K562 (cell line): Measurements from ENCODE around the gene SLC17A9. TPM values are rescaled to one million over a fixed set of nuclear protein-coding genes. Genes with fewer than 3 reads are reported as not detected.

Experiments
- ATAC-seq: fragments of 200-7000 bp; cut with Tn5 transposase; 3 replicates; pipeline ENCODE4 v1.9.1; 2020; ENCODE audit warnings: moderate library complexity
- BruUV-seq: library from RNA; stranded (reverse); fragments of 400-500 nt; replicated peaks from 2 replicates; lab custom pipeline; 2021; lab: Mats Ljungman, UMichigan
- CTCF ChIA-PET: fragments of 300-600 bp; formaldehyde crosslinking; extraction: SDS; loops from one replicate; lab custom pipeline; 2021; ENCODE audit warnings: low intra/inter-chr PET ratio; lab: Yijun Ruan, JAX
- POLR2A ChIA-PET: fragments of 300-600, 350-650 bp; sonication (Branson Sonifier 250); formaldehyde crosslinking; extraction: SDS; loops from one replicate; lab custom pipeline; 2021; ENCODE audit warnings: antibody characterized with exemption, inconsistent platforms; lab: Yijun Ruan, JAX
- DNase-seq, 4 experiments: peaks; one replicate each; pipeline versions ENCODE4 v3.0.0 to v3.0.0-alpha.2; 2011 to 2018; ENCODE audit warnings: low spot score in 3 of 4, mixed read lengths in 3 of 4; ENCODE audit errors: extremely low read depth in 1 of 4
- FAIRE-seq: peaks from 2 replicates; lab custom pipeline; 2011; peaks lifted over from hg19 to GRCh38; lab: Jason Lieb, UNC
- H2AFZ ChIP-seq: 2 replicates; pipeline ENCODE4 v1.6.0; 2011; ENCODE audit warnings: low read depth, low read length, control low read depth, inconsistent platforms
- H3K27ac ChIP-seq: fragments of 200-600 bp; 3 replicates; pipeline ENCODE4 v1.8.0; 2011; ENCODE audit warnings: low read depth, mild to moderate bottlenecking, control low read depth, inconsistent platforms, low read length, moderate library complexity, mixed read lengths; ENCODE audit errors: extremely low read depth
- H3K27me3 ChIP-seq, 2 experiments: fragments of 300-600 bp in 1 of 2; 2 replicates in 1 of 2; 3 replicates in 1 of 2; pipeline versions ENCODE4 v1.6.0 to v1.8.0; 2011; ENCODE audit warnings: inconsistent platforms in 2 of 2, low read length in 2 of 2, mild to moderate bottlenecking in 1 of 2, mixed read lengths in 1 of 2, moderate library complexity in 1 of 2; ENCODE audit not compliant: control insufficient read depth in 2 of 2, insufficient read depth in 2 of 2
- H3K36me3 ChIP-seq: fragments of 300-600 bp; 3 replicates; pipeline ENCODE4 v1.8.0; 2011; ENCODE audit warnings: mild to moderate bottlenecking, low read length, inconsistent platforms; ENCODE audit not compliant: control insufficient read depth, insufficient read depth
- H3K4me1 ChIP-seq, 2 experiments: fragments of 200-600 bp in 1 of 2; replicated peaks in 1 of 2; 2 replicates in 1 of 2; 3 replicates in 1 of 2; pipeline versions ENCODE4 v1.5.1 to v1.8.0; 2011; ENCODE audit warnings: inconsistent platforms in 2 of 2, low read length in 2 of 2, mild to moderate bottlenecking in 1 of 2, mixed read lengths in 1 of 2, moderate library complexity in 1 of 2; ENCODE audit not compliant: control insufficient read depth in 2 of 2, insufficient read depth in 2 of 2
- H3K4me2 ChIP-seq: 2 replicates; pipeline ENCODE4 v1.6.1; 2011; ENCODE audit warnings: low read length, control low read depth, inconsistent platforms, mixed read lengths; ENCODE audit not compliant: insufficient read depth
- H3K4me3 ChIP-seq: fragments of 200-600 bp; sonication (generic), shearing (Covaris generic); 2 replicates; pipeline ENCODE4 v1.5.1; 2016; ENCODE audit warnings: control low read depth, inconsistent platforms
- H3K79me2 ChIP-seq: fragments of 200-600 bp; 3 replicates; pipeline ENCODE4 v1.8.0; 2011; ENCODE audit warnings: low read length, inconsistent platforms; ENCODE audit not compliant: control insufficient read depth, insufficient read depth
- H3K9ac ChIP-seq, 2 experiments: 2 replicates each; pipeline versions ENCODE4 v1.6.0 to v1.6.1; 2011; ENCODE audit warnings: low read depth in 2 of 2, low read length in 2 of 2, control low read depth in 1 of 2, inconsistent platforms in 1 of 2, mild to moderate bottlenecking in 1 of 2, mixed read lengths in 1 of 2; ENCODE audit not compliant: insufficient read depth in 1 of 2
- H3K9me1 ChIP-seq: one replicate; pipeline ENCODE4 v1.6.0; 2011; ENCODE audit warnings: inconsistent platforms, mild to moderate bottlenecking, low read length, moderate library complexity; ENCODE audit not compliant: control insufficient read depth, insufficient read depth
- H3K9me3 ChIP-seq: replicated peaks from 2 replicates; pipeline ENCODE4 v1.5.1; 2011; ENCODE audit warnings: low read depth, low read length, inconsistent platforms; ENCODE audit not compliant: control insufficient read depth, insufficient read depth
- H4K20me1 ChIP-seq: replicated peaks from 2 replicates; pipeline ENCODE4 v1.6.1; 2011; ENCODE audit warnings: low read length, inconsistent platforms, mixed read lengths; ENCODE audit not compliant: control insufficient read depth, insufficient read depth
- CHCHD3 ChIP-seq: fragments of 250-450 bp; sonication (Bioruptor Pico); IDR thresholded peaks from 2 replicates; pipeline ENCODE4 v2.1.2; 2022; ENCODE audit warnings: mild to moderate bottlenecking
- HMGN3 ChIP-seq: IDR thresholded peaks from 2 replicates; pipeline ENCODE4 v1.6.1; 2011; ENCODE audit warnings: borderline replicate concordance, low read depth, mild to moderate bottlenecking, mixed read lengths, low read length; ENCODE audit not compliant: insufficient read length; ENCODE audit errors: extremely low read depth
- MLLT1 ChIP-seq, 2 experiments: fragments of 450-650 bp; IDR thresholded peaks; 2 replicates each; pipeline ENCODE4 v1.6.1; 2016
- PCBP1 ChIP-seq: fragments of 200-400 bp; formaldehyde crosslinking; IDR thresholded peaks from 2 replicates; pipeline ENCODE4 v1.6.1; 2018; ENCODE audit warnings: mild to moderate bottlenecking, low read depth, low read length; ENCODE audit not compliant: poor library complexity, severe bottlenecking
- POLR2G ChIP-seq: fragments of 200-400 bp; formaldehyde crosslinking; IDR thresholded peaks from 2 replicates; pipeline ENCODE4 v1.6.1; 2017; ENCODE audit warnings: low read depth, mild to moderate bottlenecking, antibody characterized with exemption, low read length, moderate library complexity
- RBFOX2 ChIP-seq: fragments of 200-400 bp; formaldehyde crosslinking; IDR thresholded peaks from 2 replicates; pipeline ENCODE4 v1.6.1; 2017; ENCODE audit warnings: low read depth, mild to moderate bottlenecking, low read length, moderate library complexity
- VEZF1 ChIP-seq: fragments of 200-800 bp; sonication (Bioruptor generic); IDR thresholded peaks from 2 replicates; pipeline ENCODE4 v1.6.1; 2017; ENCODE audit warnings: missing genetic modification characterization, missing compliant biosample characterization
- ZNF224 ChIP-seq: sonication (generic); formaldehyde crosslinking; IDR thresholded peaks from 2 replicates; pipeline ENCODE4 v1.8.0; 2022; ENCODE audit warnings: mild to moderate bottlenecking, missing genetic modification reagents
- WGBS: fragments of 100-300 bp; shearing (Covaris generic); methylation state at CpG from one replicate; pipeline ENCODE4 v1.1.6; 2016; ENCODE audit warnings: low coverage, mixed read lengths; ENCODE audit not compliant: insufficient coverage; ENCODE audit errors: missing lambda C conversion rate; 5-methylcytosine and 5-hydroxymethylcytosine counted together
- in situ Hi-C: fragments of 300-500 bp; cut with MboI; formaldehyde crosslinking; loops from 4 replicates; pipeline ENCODE4 v1.15.0; 2018; ENCODE audit warnings: inconsistent platforms, mixed read lengths
- intact Hi-C: fragments of 100-400 bp; cut with micrococcal nuclease; formaldehyde crosslinking; loops from 2 replicates; pipeline ENCODE4 v1.14.2; 2022
- polyA plus RNA-seq, 8 experiments: library from polyadenylated mRNA; depleted of rRNA in 4 of 8; stranded (reverse) in 5 of 8; unstranded in 3 of 8; fragments of >200 nt; fragmentation: Nextera tagmentation in 2 of 8; fragmentation: Illumina TruSeq in 1 of 8; extraction: Ambion mirVana in 2 of 8; extraction: Trizol in 1 of 8; gene quantifications; 2 replicates each; pipeline versions ENCODE4 v1.2.1 to v1.2.3, GENCODE V29; 2011 to 2014; ENCODE audit warnings: inconsistent platforms in 1 of 8, missing spikeins in 1 of 8
- total RNA-seq, 7 experiments: library from RNA; depleted of rRNA in 6 of 7; stranded (reverse); fragments of >200 nt in 6 of 7; fragmentation: Illumina TruSeq in 2 of 7; extraction: Trizol in 2 of 7; gene quantifications; 2 replicates each; pipeline versions ENCODE4 v1.2.1 to v1.2.3, GENCODE V29; 2011 to 2021; ENCODE audit warnings: low replicate concordance in 1 of 7

Gene SLC17A9
- total and polyA plus RNA-seq, 9 of the 15 experiments (the other 6 are each of a cell fraction or from before 2014, with no cell fraction given): 0.04 to 0.31 TPM; not detected in 7

GRCh38 chr20:62929051-62929538, 23.4 kb upstream of the SLC17A9 start:
- no peak for TF ChIP-seq CHCHD3
- TF ChIP-seq PCBP1: peak; percentile 60
- peak; percentile 11 for TF ChIP-seq HMGN3
- no peak for TF ChIP-seq ZNF224 (CRISPR knock-in tag)
- TF ChIP-seq POLR2G: peak; percentile 38; the same call in 1 of the 2 replicates
- TF ChIP-seq MLLT1 (IDR thresholded peaks at IDR 0.05): peak in 1 of 2 experiments; percentile 69; a peak in 1 of 4 replicates
- peak; percentile 44 for TF ChIP-seq VEZF1 (CRISPR knock-in tag)
- TF ChIP-seq RBFOX2: peak; percentile 43
- TF ChIP-seq, all 486 proteins: peak for 6
- CTCF ChIA-PET: no interaction called here
- peak; percentile 63 to 80 (median 73) for DNase-seq
- peaks cover 49% of the 10 kb centered on the region; the same call in 2 of the 3 replicates for H3K36me3 ChIP-seq
- H3K27me3 ChIP-seq: no peaks in the 10 kb centered on the region
- H3K4me1 ChIP-seq: peaks cover 39 to 43% of the 10 kb centered on the region in 2 experiments; a peak in 4 of 5 replicates
- peak overlapping the region in 1 of 2 experiments; percentile 47; a peak in 1 of 4 replicates for H3K9ac ChIP-seq
- FAIRE-seq: no peak
- POLR2A ChIA-PET: interaction anchor here (0.7 kb wide), 1 partner anchor 8 kb away, joined by 3 read pairs; no protein-coding TSS in a partner anchor
- H3K79me2 ChIP-seq: peaks cover 99% of the 10 kb centered on the region
- H3K4me3 ChIP-seq: no peak overlapping the region
- H3K4me2 ChIP-seq: no peak overlapping the region
- WGBS: 62% methylated on average over 25 of the region's 44 CpGs
- H3K9me1 ChIP-seq: peaks cover 9% of the 10 kb centered on the region
- no peaks in the 10 kb centered on the region for H3K9me3 ChIP-seq
- peak overlapping the region; percentile 12; the same call in 1 of the 3 replicates for H3K27ac ChIP-seq
- intact Hi-C loops: no loop called here
- peak; percentile 35 for ATAC-seq
- BruUV-seq: no TSS peak
- H4K20me1 ChIP-seq: peaks cover 61% of the 10 kb centered on the region
- in situ Hi-C loops: no loop called here
- H2AFZ ChIP-seq: no peak overlapping the region
